Activated T-helper 2 cell treated with anti-CD3 and anti-CD28 coated beads, Interferon-gamma antibody, Interleukin-2, Interleukin-4, amounts not matched to agents 10 μg/mL and 5 μg/mL and 100 μg/mL, durations not matched to agents 14 hours and 24 hours and 36 hours (primary cell): ENCODE results near the gene REPS2. TPM values are rescaled to one million over a fixed set of nuclear protein-coding genes. Genes with fewer than 3 reads are reported as not detected.

Source experiments
- DNase-seq: peaks from one replicate; pipeline ENCODE4 v3.0.0; 2021; ENCODE audit warnings: low spot score
- H3K27ac Mint-ChIP-seq: one replicate; pipeline ENCODE4 v1.8.0; 2021; ENCODE audit warnings: mixed read lengths
- H3K27me3 Mint-ChIP-seq: one replicate; pipeline ENCODE4 v1.8.0; 2021; ENCODE audit warnings: low read depth, mixed read lengths
- H3K36me3 Mint-ChIP-seq: one replicate; pipeline ENCODE4 v1.8.0; 2021; ENCODE audit warnings: low read depth, mixed read lengths
- H3K4me1 Mint-ChIP-seq: one replicate; pipeline ENCODE4 v1.8.0; 2021; ENCODE audit warnings: low read depth, mixed read lengths
- H3K4me3 Mint-ChIP-seq: one replicate; pipeline ENCODE4 v1.8.0; 2021; ENCODE audit warnings: low read depth, mild to moderate bottlenecking, moderate library complexity, mixed read lengths
- H3K9me3 Mint-ChIP-seq: one replicate; pipeline ENCODE4 v1.8.0; 2021; ENCODE audit warnings: mixed read lengths
- intact Hi-C: fragments of 100-400 bp; cut with micrococcal nuclease; formaldehyde crosslinking; loops from one replicate; pipeline ENCODE4 v1.15.1; 2023
- total RNA-seq: library from RNA; stranded (reverse); gene quantifications from 2 replicates; pipeline ENCODE4 v1.2.3, GENCODE V29; 2022

REPS2 gene
- total RNA-seq, 1 donor from 2014 or later, result 0.02 TPM

DNA sequence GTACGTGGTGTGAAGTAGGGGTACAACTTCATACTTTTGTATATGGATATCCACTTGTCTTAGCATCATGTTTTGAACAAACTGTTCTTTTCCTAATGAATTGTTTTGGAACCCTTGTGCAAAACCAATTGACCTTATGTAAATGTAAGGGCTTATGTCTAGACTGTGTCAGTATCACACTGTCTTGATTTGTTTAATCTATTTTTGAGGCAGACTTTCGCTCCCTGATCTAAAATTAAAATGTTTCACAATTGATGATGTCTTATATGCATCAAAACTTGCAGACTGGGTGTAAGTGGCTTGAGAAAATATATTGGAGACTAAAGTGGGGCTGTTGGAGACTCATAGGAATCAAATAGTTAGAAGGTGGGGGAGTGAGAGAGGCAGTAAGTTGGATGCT, 25.2 kb downstream of the REPS2 start:
- no peak for DNase-seq
- Mint-ChIP-seq H3K4me3 (no peak overlapping the region), H3K36me3 (no peaks in the 10 kb centered on the region), H3K9me3 (no peaks in the 10 kb centered on the region), H3K4me1 (peaks cover 3% of the 10 kb centered on the region), H3K27ac (no peak overlapping the region), H3K27me3 (peaks cover 7% of the 10 kb centered on the region)
- intact Hi-C loops, result no loop called here

DNA sequence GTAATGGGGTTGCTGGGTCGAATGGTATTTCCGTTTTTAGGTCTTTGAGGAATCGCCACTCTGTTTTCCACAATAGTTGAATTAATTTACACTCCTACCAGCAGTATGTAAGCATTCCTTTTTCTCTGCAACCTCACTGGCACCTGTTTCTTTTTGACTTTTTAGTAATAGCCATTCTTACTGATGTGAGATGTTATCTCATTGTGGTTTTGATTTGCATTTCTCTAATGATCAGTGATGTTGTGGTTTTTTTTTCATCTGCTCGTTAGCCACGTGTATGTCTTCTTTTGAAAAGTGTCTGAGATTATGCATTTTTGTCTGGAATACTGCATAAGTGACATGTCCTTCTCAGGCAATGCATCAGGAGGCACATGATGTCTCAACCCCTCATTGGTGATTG, 28.8 kb downstream of the REPS2 start:
- DNase-seq, result no peak
- no peaks in the 10 kb centered on the region for H3K36me3 Mint-ChIP-seq
- peaks cover 7% of the 10 kb centered on the region for H3K27me3 Mint-ChIP-seq
- intact Hi-C loops, result no loop called here
- peaks cover 3% of the 10 kb centered on the region for H3K4me1 Mint-ChIP-seq
- H3K9me3 Mint-ChIP-seq, result no peaks in the 10 kb centered on the region
- H3K27ac Mint-ChIP-seq, result no peak overlapping the region
- no peak overlapping the region for H3K4me3 Mint-ChIP-seq

DNA sequence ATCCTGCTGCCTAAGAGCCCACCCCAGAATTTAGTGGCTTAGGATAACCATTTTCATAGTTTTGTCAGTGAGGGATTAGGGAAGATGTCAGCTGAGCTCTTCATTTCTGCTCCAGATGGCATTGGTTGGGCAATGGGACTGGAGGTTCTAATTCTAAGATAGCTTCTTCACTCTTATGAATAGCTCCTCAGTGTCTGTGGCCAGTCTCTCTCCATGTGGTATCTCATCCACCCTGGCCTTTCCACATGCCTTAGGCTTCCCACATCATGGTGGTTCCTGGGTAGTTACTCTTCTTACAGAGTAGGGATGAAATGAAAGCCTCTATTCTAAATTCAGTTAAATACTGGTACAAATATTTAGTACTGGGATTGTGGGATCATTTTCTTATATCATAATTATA, 31.3 kb downstream of the REPS2 start:
- intact Hi-C loops, result no loop called here
- peaks cover 5% of the 10 kb centered on the region for H3K27me3 Mint-ChIP-seq
- no peaks in the 10 kb centered on the region for H3K36me3 Mint-ChIP-seq
- H3K4me1 Mint-ChIP-seq, result peaks cover 2% of the 10 kb centered on the region
- no peak overlapping the region for H3K27ac Mint-ChIP-seq
- no peak overlapping the region for H3K4me3 Mint-ChIP-seq
- H3K9me3 Mint-ChIP-seq, result no peaks in the 10 kb centered on the region
- no peak for DNase-seq

DNA sequence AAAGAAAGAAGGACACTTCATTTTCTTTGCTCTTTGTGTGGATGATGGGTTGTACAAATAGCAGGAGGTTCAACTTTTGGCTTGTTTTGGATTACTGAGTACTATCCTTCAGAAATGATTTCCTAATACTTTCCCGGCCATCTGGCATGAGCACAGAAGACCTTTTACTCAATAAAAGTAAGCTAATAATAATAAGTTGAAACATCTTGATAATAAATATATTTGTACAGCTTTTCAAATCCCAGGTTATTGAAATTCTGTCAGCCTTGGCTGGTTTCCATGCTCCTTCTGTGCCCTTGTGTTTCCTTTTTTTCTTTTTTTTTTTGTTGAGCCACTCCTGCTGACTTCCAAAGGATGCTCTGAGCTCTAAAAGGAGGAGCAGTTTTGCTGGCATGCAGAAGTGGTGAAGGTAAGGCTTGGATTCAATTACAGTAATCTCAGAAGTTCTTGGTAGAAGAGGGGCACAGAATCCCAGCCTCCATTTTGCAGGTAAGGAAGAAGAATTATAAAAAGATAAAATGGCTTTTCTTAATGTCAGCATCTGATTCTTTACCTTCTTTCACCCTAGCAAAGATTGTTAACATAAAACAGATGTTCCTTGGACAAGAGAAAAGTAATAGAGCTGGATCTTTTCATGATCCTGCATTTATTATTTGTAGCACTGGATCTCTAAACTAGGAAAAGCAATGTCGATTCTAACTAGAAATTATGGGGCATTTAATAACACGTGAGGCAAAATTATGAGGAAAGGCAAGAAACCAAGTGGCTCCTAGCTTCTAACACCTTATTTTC, 31.9 kb downstream of the REPS2 start:
- no peaks in the 10 kb centered on the region for H3K36me3 Mint-ChIP-seq
- H3K9me3 Mint-ChIP-seq, result no peaks in the 10 kb centered on the region
- H3K27me3 Mint-ChIP-seq, result peaks cover 2% of the 10 kb centered on the region
- intact Hi-C loops, result no loop called here
- no peak for DNase-seq
- peaks cover 2% of the 10 kb centered on the region for H3K4me1 Mint-ChIP-seq
- H3K4me3 Mint-ChIP-seq, result no peak overlapping the region
- H3K27ac Mint-ChIP-seq, result no peak overlapping the region

DNA sequence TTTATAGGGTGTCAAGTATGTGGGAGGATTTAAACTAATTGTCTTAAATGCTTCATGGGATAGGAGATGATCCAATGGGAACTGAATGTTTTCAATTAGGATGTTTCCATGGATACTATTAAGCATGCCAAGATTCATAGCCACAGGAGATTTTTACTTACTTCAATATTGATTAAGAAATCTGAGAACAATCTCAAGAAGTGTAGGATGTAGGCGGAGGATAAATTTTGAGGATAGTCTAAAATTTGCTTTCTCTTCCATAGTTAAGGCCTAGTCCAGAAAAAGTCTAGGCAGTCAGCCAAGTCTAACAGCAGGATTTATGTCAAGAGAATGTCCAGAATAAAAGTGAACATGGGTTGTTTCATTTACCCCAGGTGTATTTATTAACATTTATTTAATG, 32.8 kb downstream of the REPS2 start:
- peaks cover 2% of the 10 kb centered on the region for H3K27me3 Mint-ChIP-seq
- intact Hi-C loops, result no loop called here

DNA sequence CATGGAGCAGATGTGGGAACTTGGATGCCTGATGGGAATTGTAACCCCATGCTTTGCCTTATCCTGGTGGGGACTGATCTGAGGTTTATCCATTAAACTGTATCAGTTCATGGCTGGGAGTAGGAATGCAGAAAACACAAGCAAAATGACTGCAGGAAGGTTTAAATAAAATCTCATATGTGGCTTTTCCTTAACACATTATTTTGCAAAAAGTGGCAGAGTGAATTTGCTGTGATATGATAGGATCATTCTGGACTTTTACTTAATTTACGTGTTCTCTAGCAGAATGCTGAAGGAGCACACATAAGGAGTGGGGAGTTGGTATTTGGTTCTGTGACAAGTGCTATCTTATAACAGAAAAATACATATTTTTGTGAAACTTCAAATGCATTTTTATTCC, 34.8 kb downstream of the REPS2 start:
- Mint-ChIP-seq H3K36me3 (no peaks in the 10 kb centered on the region), H3K27ac (no peak overlapping the region), H3K9me3 (no peaks in the 10 kb centered on the region), H3K27me3 (no peaks in the 10 kb centered on the region), H3K4me3 (no peak overlapping the region), H3K4me1 (no peaks in the 10 kb centered on the region)
- DNase-seq, result no peak
- intact Hi-C loops, result no loop called here

More for the DNA sequence above, 32.8 kb downstream of the REPS2 start:
- H3K27ac Mint-ChIP-seq, result no peak overlapping the region
- H3K36me3 Mint-ChIP-seq, result no peaks in the 10 kb centered on the region
- no peaks in the 10 kb centered on the region for H3K9me3 Mint-ChIP-seq
- DNase-seq, result no peak
- no peak overlapping the region for H3K4me3 Mint-ChIP-seq
- H3K4me1 Mint-ChIP-seq, result peaks cover 2% of the 10 kb centered on the region

DNA sequence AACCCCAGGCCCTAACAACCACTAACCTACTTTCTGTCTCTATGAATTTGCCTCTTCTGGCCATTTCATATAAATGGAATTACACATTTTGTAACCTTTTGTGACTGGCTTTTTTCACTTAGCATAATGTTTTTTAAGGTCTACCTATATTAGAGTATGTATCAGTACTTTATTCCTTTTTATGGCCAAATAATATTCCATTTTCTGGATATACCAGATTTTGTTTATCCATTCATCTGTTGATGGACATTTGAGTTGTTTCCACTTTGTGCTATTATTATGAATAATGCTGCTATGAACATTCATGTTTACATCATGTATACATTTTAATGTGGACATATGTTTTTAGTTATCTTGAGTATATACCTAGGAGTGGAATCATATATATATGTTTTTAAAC, 35.5 kb downstream of the REPS2 start:
- Mint-ChIP-seq H3K4me3 (no peak overlapping the region), H3K9me3 (no peaks in the 10 kb centered on the region), H3K27ac (no peak overlapping the region), H3K36me3 (no peaks in the 10 kb centered on the region), H3K4me1 (no peaks in the 10 kb centered on the region), H3K27me3 (no peaks in the 10 kb centered on the region)
- intact Hi-C loops, result no loop called here
- no peak for DNase-seq

DNA sequence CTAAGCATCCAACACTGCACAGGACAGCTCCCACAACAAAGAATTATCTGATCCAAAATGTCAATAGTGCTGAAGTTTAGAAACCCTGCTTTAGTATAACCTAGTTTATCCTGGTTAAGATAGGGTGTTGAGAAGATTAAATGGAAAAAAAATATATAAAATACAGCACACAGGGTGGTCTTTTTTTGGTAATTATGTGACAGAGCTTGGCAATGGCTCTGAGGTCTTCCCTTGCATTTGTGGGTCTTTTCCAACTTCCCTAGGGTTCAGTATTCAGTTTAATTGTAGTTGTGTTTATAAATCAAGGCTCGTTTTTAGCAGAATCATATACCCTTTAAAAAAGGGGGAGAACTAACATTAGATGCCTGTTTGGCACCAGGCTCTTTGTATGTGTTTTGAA, 36.6 kb downstream of the REPS2 start:
- H3K27ac Mint-ChIP-seq, result no peak overlapping the region
- H3K4me1 Mint-ChIP-seq, result no peaks in the 10 kb centered on the region
- H3K36me3 Mint-ChIP-seq, result no peaks in the 10 kb centered on the region
- H3K4me3 Mint-ChIP-seq, result no peak overlapping the region
- no peak for DNase-seq
- no peaks in the 10 kb centered on the region for H3K27me3 Mint-ChIP-seq
- H3K9me3 Mint-ChIP-seq, result no peaks in the 10 kb centered on the region
- intact Hi-C loops, result no loop called here

DNA sequence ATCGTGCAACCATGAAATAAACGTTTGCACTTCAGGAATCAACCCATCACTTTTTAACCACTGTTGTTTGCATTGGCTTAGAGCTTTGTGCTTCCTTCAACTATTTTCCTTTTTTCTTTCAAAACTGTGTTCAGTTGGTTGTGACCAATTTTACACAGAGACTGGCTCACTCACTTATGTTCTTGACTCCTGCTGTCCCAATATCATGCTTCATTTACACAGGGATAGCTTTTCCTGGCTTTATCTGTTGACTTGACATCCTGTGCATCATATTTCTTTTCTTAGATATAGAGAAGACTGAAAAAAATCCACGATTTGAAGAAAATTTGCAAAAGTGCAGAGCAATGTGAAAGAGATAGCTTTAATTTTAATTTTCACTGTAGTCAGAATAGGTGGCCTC, 38.8 kb downstream of the REPS2 start:
- H3K27me3 Mint-ChIP-seq, result no peaks in the 10 kb centered on the region
- no peak overlapping the region for H3K4me3 Mint-ChIP-seq
- no peaks in the 10 kb centered on the region for H3K9me3 Mint-ChIP-seq
- no peaks in the 10 kb centered on the region for H3K4me1 Mint-ChIP-seq
- H3K36me3 Mint-ChIP-seq, result no peaks in the 10 kb centered on the region
- intact Hi-C loops, result no loop called here
- H3K27ac Mint-ChIP-seq, result no peak overlapping the region
- no peak for DNase-seq

DNA sequence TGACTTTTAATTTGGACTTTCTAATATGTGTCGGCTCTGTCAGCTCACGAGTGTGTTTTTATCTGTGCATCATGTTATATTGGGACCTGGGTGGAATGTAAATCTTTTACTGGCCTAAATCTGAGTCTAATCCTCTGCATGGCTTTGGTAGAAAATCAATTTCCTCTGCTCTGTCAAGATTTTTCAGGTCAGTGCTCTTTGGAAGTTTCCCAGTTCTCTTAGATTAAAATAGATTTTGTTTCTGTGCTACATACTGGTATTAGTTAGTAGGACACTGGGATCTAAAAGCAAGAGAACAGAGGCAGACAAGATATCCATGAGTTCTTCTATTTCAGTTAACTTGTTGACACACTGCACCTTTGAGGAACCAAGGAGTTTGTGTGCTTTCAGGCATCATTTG, 39.7 kb downstream of the REPS2 start:
- Mint-ChIP-seq H3K36me3 (no peaks in the 10 kb centered on the region), H3K4me1 (no peaks in the 10 kb centered on the region), H3K27me3 (no peaks in the 10 kb centered on the region), H3K27ac (no peak overlapping the region), H3K4me3 (no peak overlapping the region), H3K9me3 (no peaks in the 10 kb centered on the region)
- intact Hi-C loops, result no loop called here
- DNase-seq, result no peak

DNA sequence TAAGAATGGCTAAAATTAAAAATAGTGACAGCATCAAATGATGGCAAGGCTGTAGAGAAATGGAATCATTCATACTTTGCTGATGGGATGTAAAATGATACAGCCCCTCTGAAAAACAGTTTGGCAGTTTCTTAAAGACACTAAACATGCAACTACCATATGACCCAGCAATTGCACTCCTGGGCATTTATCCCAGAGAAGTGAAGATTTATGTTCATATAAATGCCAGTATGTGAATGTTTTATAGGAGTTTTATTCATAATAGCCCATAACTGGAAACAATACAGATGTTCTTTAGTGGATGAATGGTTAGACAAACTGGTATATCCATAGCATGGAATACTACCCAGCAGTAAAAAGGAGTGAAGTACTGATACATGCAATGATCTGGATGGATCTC, 43.3 kb downstream of the REPS2 start:
- Mint-ChIP-seq H3K27me3 (no peaks in the 10 kb centered on the region), H3K4me1 (no peaks in the 10 kb centered on the region), H3K36me3 (no peaks in the 10 kb centered on the region), H3K9me3 (no peaks in the 10 kb centered on the region), H3K27ac (no peak overlapping the region), H3K4me3 (no peak overlapping the region)
- intact Hi-C loops, result no loop called here
- DNase-seq, result no peak

DNA sequence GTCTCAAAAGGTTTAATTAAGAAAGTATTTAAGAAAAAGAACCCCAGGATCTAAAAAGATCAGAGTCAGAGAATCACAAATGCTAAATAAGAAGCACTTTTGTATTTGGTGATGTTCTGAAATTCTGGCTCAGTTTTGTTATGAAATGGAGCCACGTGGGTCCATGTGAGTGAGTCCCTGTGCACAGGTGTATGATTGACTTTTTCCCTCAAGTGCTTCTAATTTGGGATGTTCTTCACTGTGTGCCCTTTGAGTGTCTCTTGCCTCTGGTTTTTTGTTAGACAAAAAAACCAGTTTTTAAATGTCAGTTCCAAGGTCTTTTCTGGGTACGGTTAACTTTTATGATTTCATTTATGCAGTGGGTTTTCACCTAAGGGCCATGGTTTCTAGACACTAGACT, 44.4 kb downstream of the REPS2 start:
- Mint-ChIP-seq H3K4me3 (no peak overlapping the region), H3K36me3 (no peaks in the 10 kb centered on the region), H3K27me3 (no peaks in the 10 kb centered on the region), H3K27ac (no peak overlapping the region), H3K4me1 (no peaks in the 10 kb centered on the region), H3K9me3 (no peaks in the 10 kb centered on the region)
- intact Hi-C loops, result no loop called here
- DNase-seq, result no peak

DNA sequence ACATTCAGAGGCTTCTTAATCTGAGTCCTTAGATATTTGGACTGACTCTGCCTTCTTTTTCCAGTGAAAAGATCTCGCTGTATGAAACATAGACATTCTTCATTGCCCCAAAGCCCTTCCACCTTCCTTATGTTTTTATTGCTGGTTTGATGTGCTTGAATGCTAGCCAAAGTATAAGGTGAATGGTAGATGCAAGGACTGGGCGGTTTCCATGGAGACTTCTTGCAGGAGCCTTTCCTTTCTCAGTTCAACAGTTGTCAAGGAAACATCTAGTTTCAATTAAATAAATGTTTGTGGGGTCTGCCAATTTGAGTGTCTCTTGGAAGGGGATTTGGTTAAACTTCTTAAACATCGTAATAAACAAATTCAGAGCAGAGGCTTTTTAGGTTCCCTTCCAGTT, 46.0 kb downstream of the REPS2 start:
- no peaks in the 10 kb centered on the region for H3K4me1 Mint-ChIP-seq
- no peak overlapping the region for H3K4me3 Mint-ChIP-seq
- intact Hi-C loops, result no loop called here
- H3K27ac Mint-ChIP-seq, result no peak overlapping the region
- H3K36me3 Mint-ChIP-seq, result no peaks in the 10 kb centered on the region
- DNase-seq, result no peak
- H3K27me3 Mint-ChIP-seq, result peaks cover 2% of the 10 kb centered on the region
- H3K9me3 Mint-ChIP-seq, result no peaks in the 10 kb centered on the region

DNA sequence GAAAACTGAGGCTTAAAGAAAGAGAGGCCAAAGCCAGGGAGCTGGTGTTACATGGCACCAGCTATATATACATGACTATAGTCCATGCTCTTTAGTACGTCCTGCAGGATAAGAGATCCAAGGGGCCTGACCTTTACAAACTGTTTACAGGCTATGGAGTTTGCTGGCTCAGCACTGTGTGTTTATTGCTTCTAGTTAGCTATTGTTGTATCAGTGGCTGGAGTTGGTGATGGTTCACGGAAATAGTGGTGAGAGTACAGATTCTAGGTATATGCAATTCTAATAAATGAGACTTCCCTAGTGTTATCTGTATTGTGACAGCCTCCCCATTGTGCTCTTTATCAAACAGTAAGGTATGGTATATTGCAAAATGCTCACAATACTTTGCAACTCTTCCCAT, 46.5 kb downstream of the REPS2 start:
- Mint-ChIP-seq H3K27me3 (peaks cover 2% of the 10 kb centered on the region), H3K4me1 (no peaks in the 10 kb centered on the region), H3K27ac (no peak overlapping the region), H3K4me3 (no peak overlapping the region), H3K36me3 (no peaks in the 10 kb centered on the region), H3K9me3 (no peaks in the 10 kb centered on the region)
- intact Hi-C loops, result no loop called here
- no peak for DNase-seq
